ENCODE measurements around the gene BPGM. TPM values are rescaled to one million over a fixed set of nuclear protein-coding genes. Genes with fewer than 3 reads are reported as not detected.
"Not testable (repeated sequence)": the region's sequence is repeated elsewhere in the genome, so short reads cannot be mapped to it uniquely, and the experiment has no call there.

BPGM gene
- total RNA-seq, 1 donor from 2014 or later = 9.1 TPM

GRCh38 chr7:134662166-134662870 lies 15.7 kb downstream of the BPGM start:
- intact Hi-C loops (cut with DNase I) = no loop called here
- Histone ChIP-seq H3K36me3 (no peaks in the 10 kb centered on the region), H3K27me3 (no peaks in the 10 kb centered on the region), H3K4me1 (peaks cover 20% of the 10 kb centered on the region), H3K9me3 (no peaks in the 10 kb centered on the region), H3K4me3 (no peak overlapping the region), H3K27ac (no peak overlapping the region)
- TF ChIP-seq POLR2A (IDR thresholded peaks at IDR 0.05) = no peak
- no peak for TF ChIP-seq POLR2AphosphoS5 (IDR thresholded peaks at IDR 0.05; ENCODE audit: insufficient read depth in 1 of 2, low read depth in 1 of 2)
- no peak for TF ChIP-seq CTCF (IDR thresholded peaks at IDR 0.05)
- DNase-seq (ENCODE audit: extremely low spot score in 2 of 2) = no peak

- DNase-seq (ENCODE audit: extremely low spot score in 2 of 2) = no peak
- H3K9me3 ChIP-seq = no peaks in the 10 kb centered on the region
- intact Hi-C loops (cut with DNase I) = no loop called here
- H3K27me3 ChIP-seq = no peaks in the 10 kb centered on the region
- no peak overlapping the region for H3K4me3 ChIP-seq
- no peak for TF ChIP-seq POLR2AphosphoS5 (IDR thresholded peaks at IDR 0.05; ENCODE audit: insufficient read depth in 1 of 2, low read depth in 1 of 2)
- TF ChIP-seq CTCF (IDR thresholded peaks at IDR 0.05) = no peak
- TF ChIP-seq POLR2A (IDR thresholded peaks at IDR 0.05) = no peak
- peaks cover 20% of the 10 kb centered on the region for H3K4me1 ChIP-seq
- no peaks in the 10 kb centered on the region for H3K36me3 ChIP-seq
- no peak overlapping the region for H3K27ac ChIP-seq
These were observed 16.2 kb downstream of the BPGM start for GRCh38 chr7:134662871-134663205.

GRCh38 chr7:134665045-134665444 lies 18.4 kb downstream of the BPGM start:
- DNase-seq (ENCODE audit: extremely low spot score in 2 of 2); H3K9me3 ChIP-seq; H3K27me3 ChIP-seq; H3K27ac ChIP-seq; intact Hi-C loops (cut with DNase I); H3K4me3 ChIP-seq; H3K36me3 ChIP-seq: not testable (repeated sequence)
- peaks cover 26% of the 10 kb centered on the region for H3K4me1 ChIP-seq

GRCh38 chr7:134667899-134668298 lies 21.2 kb downstream of the BPGM start:
- no peak for TF ChIP-seq CTCF (IDR thresholded peaks at IDR 0.05)
- H3K27ac ChIP-seq = no peak overlapping the region
- no peak for DNase-seq (ENCODE audit: extremely low spot score in 2 of 2)
- no peaks in the 10 kb centered on the region for H3K9me3 ChIP-seq
- H3K27me3 ChIP-seq = no peaks in the 10 kb centered on the region
- intact Hi-C loops (cut with DNase I) = no loop called here
- H3K36me3 ChIP-seq = no peaks in the 10 kb centered on the region
- no peak overlapping the region for H3K4me3 ChIP-seq
- H3K4me1 ChIP-seq = peaks cover 12% of the 10 kb centered on the region

GRCh38 chr7:134669388-134669787 lies 22.7 kb downstream of the BPGM start:
- DNase-seq (ENCODE audit: extremely low spot score in 2 of 2) = no peak
- Histone ChIP-seq H3K36me3 (peaks cover 0 to 5% of the 10 kb centered on the region in 2 donors), H3K9me3 (no peaks in the 10 kb centered on the region), H3K4me1 (peaks cover 12% of the 10 kb centered on the region), H3K27ac (no peak overlapping the region), H3K4me3 (no peak overlapping the region), H3K27me3 (no peaks in the 10 kb centered on the region)
- intact Hi-C loops (cut with DNase I) = no loop called here
- TF ChIP-seq POLR2A (IDR thresholded peaks at IDR 0.05) = no peak
- TF ChIP-seq CTCF (IDR thresholded peaks at IDR 0.05) = no peak
- no peak for TF ChIP-seq POLR2AphosphoS5 (IDR thresholded peaks at IDR 0.05; ENCODE audit: insufficient read depth in 1 of 2, low read depth in 1 of 2)
